BJ (cell line): ENCODE results near the gene MEST. TPM values are rescaled to one million over a fixed set of nuclear protein-coding genes. Genes with fewer than 3 reads are reported as not detected.
"Not testable (repeated sequence)": the region's sequence is repeated elsewhere in the genome, so short reads cannot be mapped to it uniquely, and the experiment has no call there.

Experiments used
- CTCF ChIA-PET: fragments of 350-600 bp; formaldehyde crosslinking; extraction: SDS; loops from one replicate; lab custom pipeline; 2021; ENCODE audit warnings: antibody characterized with exemption, inconsistent platforms; lab: Yijun Ruan, JAX
- POLR2A ChIA-PET: fragments of 300-600 bp; sonication (Branson Sonifier 250); formaldehyde crosslinking; extraction: SDS; loops from one replicate; lab custom pipeline; 2021; ENCODE audit warnings: antibody characterized with exemption; lab: Charles Lee
- DNase-seq: peaks from one replicate; pipeline ENCODE4 v3.0.0-alpha.2; 2011; ENCODE audit warnings: low read depth
- H3K27me3 ChIP-seq: 2 replicates; pipeline ENCODE4 v1.6.0; 2011; ENCODE audit warnings: low read length; ENCODE audit not compliant: control insufficient read depth, insufficient read depth
- H3K36me3 ChIP-seq: 2 replicates; pipeline ENCODE4 v1.5.1; 2011; ENCODE audit warnings: low read length; ENCODE audit not compliant: control insufficient read depth, insufficient read depth
- H3K4me3 ChIP-seq: 2 replicates; pipeline ENCODE4 v1.5.1; 2011; ENCODE audit warnings: low read depth, mild to moderate bottlenecking, control low read depth, low read length
- polyA minus RNA-seq: library from RNA; depleted of rRNA, polyadenylated mRNA; stranded (reverse); fragments of >200 nt; gene quantifications from 2 replicates; pipeline ENCODE4 v1.2.3, GENCODE V29; 2011; rRNA and poly(A)+ RNA removed
- polyA plus RNA-seq: library from polyadenylated mRNA; depleted of rRNA; stranded (reverse); fragments of >200 nt; gene quantifications from 2 replicates; pipeline ENCODE4 v1.2.3, GENCODE V29; 2011; rRNA removed
- TF ChIP-seq, protein P1 (sequence below): IDR thresholded peaks from 2 replicates; pipeline ENCODE4 v1.5.1; 2011; ENCODE audit warnings: low read depth, mild to moderate bottlenecking, control low read depth, inconsistent platforms, low read length, moderate library complexity; ENCODE audit not compliant: insufficient read depth

Gene MEST
- 122 and 133 TPM in 2 replicates for polyA plus RNA-seq
- polyA minus RNA-seq, result 46.7 and 64.3 TPM in 2 replicates

DNA sequence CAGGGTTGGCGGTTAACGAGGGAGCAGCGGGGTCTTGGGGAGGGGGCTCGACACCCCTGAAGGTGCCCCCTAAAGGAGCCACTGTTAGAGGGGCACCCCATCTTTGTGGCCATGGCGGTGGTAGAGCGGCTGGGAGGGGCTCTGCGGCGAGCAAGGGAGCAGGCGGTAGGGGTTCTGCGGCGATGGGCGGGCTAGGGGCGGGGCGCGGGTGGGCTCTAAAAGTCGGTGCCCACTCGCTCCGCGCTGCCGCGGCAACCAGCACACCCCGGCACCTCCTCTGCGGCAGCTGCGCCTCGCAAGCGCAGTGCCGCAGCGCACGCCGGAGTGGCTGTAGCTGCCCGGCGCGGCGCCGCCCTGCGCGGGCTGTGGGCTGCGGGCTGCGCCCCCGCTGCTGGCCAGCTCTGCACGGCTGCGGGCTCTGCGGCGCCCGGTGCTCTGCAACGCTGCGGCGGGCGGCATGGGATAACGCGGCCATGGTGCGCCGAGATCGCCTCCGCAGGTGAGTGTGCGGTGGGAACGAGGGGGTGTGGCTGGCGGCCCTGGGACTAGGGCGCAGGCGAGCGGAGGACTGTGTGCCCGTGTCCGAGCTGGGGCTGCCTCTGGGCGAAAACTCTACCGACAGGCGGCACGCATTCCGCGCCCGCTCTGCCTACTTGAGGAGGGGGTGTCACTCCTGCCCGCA is at the start of gene MEST:
Gene MEST (plus strand): TSS at position 245 of the 682 bp plus-strand sequence. CDS start 229 bp downstream, at position 474.
- peak within 1 kb of the TSS; percentile 62 for H3K4me3 ChIP-seq
- ChIA-PET POLR2A (no interaction called here), CTCF (interaction anchor here (0.8 to 1.1 kb wide), 2 partner anchors 135 to 283 kb away, joined by 3 read pairs; no protein-coding TSS in a partner anchor)
- no peaks in the 10 kb centered on the region for H3K36me3 ChIP-seq
- H3K27me3 ChIP-seq, result no peaks in the 10 kb centered on the region
- TF ChIP-seq, protein P1, sequence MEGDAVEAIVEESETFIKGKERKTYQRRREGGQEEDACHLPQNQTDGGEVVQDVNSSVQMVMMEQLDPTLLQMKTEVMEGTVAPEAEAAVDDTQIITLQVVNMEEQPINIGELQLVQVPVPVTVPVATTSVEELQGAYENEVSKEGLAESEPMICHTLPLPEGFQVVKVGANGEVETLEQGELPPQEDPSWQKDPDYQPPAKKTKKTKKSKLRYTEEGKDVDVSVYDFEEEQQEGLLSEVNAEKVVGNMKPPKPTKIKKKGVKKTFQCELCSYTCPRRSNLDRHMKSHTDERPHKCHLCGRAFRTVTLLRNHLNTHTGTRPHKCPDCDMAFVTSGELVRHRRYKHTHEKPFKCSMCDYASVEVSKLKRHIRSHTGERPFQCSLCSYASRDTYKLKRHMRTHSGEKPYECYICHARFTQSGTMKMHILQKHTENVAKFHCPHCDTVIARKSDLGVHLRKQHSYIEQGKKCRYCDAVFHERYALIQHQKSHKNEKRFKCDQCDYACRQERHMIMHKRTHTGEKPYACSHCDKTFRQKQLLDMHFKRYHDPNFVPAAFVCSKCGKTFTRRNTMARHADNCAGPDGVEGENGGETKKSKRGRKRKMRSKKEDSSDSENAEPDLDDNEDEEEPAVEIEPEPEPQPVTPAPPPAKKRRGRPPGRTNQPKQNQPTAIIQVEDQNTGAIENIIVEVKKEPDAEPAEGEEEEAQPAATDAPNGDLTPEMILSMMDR, result no peak
- no peak for DNase-seq

DNA sequence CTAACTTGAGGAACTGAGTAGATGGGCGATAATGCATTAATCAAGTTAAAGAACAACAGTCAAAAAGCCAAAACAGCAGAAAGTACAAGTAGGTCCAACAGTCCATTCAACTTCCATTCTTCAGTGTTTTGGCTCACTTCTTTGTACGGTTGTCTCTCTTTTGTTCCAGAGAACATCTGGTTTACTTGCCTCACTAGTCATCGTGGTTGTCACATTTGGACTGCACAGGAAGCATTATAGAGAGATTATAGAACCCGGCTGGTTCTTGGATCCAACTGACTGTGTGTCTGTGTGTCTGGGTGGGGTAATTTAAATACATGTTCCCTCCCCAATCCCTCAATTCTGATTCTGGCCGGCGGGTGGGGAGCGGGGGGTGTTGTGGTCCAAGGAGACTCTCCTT is 49.3 kb upstream of the MEST start:
- POLR2A ChIA-PET, result no interaction called here
- no peak overlapping the region for H3K4me3 ChIP-seq
- no peaks in the 10 kb centered on the region for H3K36me3 ChIP-seq
- peaks cover 3% of the 10 kb centered on the region; the same call in 1 of the 2 replicates for H3K27me3 ChIP-seq
- TF ChIP-seq, protein P1, result no peak
- CTCF ChIA-PET, result no interaction called here
- DNase-seq, result no peak

- ChIA-PET CTCF (no interaction called here), POLR2A (no interaction called here)
- no peak overlapping the region for H3K4me3 ChIP-seq
- H3K27me3 ChIP-seq, result peaks cover 4% of the 10 kb centered on the region; the same call in 1 of the 2 replicates
- no peaks in the 10 kb centered on the region for H3K36me3 ChIP-seq
- TF ChIP-seq, protein P1, result no peak
- no peak for DNase-seq
These were observed 47.7 kb upstream of the MEST start for GRCh38 chr7:130444234-130444633.

- no peak for DNase-seq
- TF ChIP-seq, protein P1, result no peak
- H3K27me3 ChIP-seq, result peaks cover 4% of the 10 kb centered on the region; the same call in 1 of the 2 replicates
- ChIA-PET CTCF (no interaction called here), POLR2A (no interaction called here)
- no peaks in the 10 kb centered on the region for H3K36me3 ChIP-seq
- H3K4me3 ChIP-seq, result no peak overlapping the region
These were observed 47.0 kb upstream of the MEST start for GRCh38 chr7:130444751-130445407.

GRCh38 chr7:130446259-130446658 is 45.6 kb upstream of the MEST start:
- Histone ChIP-seq H3K36me3 (no peaks in the 10 kb centered on the region), H3K4me3 (no peak overlapping the region), H3K27me3 (peaks cover 4% of the 10 kb centered on the region; the same call in 1 of the 2 replicates)
- TF ChIP-seq, protein P1, result no peak
- ChIA-PET POLR2A (no interaction called here), CTCF (no interaction called here)
- no peak for DNase-seq

DNA sequence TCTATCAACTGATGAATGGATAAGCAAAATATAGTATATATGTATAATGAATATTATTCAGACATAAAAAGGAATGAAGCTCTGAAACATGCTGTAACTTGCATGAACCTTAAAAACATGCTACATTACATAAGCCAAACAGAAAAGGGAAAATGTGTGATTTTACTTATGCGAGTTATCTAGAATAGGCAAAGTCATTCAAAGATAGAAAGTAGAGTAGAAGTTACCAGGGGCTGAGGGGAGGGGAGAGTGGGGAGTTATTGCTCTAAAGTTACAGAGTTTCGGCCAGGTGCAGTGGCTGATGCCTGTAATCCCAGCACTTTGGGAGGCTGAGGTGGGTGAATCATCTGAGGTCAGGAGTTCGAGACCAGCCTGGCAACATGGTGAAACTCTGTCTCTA is 40.5 kb upstream of the MEST start:
- POLR2A ChIA-PET, H3K27me3 ChIP-seq, CTCF ChIA-PET, H3K4me3 ChIP-seq, H3K36me3 ChIP-seq, DNase-seq: not testable (repeated sequence)
